HG03457 (cell line): ENCODE data around the gene CCP110.
A peak's percentile ranks its signal among the peaks of the same experiment; 100 is the strongest.

Experiments used
- ATAC-seq: cut with Tn5 transposase; IDR thresholded peaks from one replicate; pipeline ENCODE4 v1.9.1; 2021; ENCODE audit warnings: moderate number of reproducible peaks; ENCODE audit not compliant: unreplicated experiment

CCP110 gene

GRCh38 chr16:19506965-19507364 lies 16.8 kb upstream of the CCP110 start:
- no peak for ATAC-seq

- no peak for ATAC-seq
These were observed 15.9 kb upstream of the CCP110 start for GRCh38 chr16:19507867-19508266.

GRCh38 chr16:19512297-19512696 lies 11.4 kb upstream of the CCP110 start:
- ATAC-seq, result no peak

GRCh38 chr16:19513377-19514053 lies 10.2 kb upstream of the CCP110 start:
- no peak for ATAC-seq

GRCh38 chr16:19515757-19516156 lies 8.0 kb upstream of the CCP110 start:
- no peak for ATAC-seq

GRCh38 chr16:19517424-19518089 lies 6.2 kb upstream of the CCP110 start:
- ATAC-seq, result no peak

GRCh38 chr16:19518388-19518787 lies 5.4 kb upstream of the CCP110 start:
- no peak for ATAC-seq

- ATAC-seq, result no peak
These were observed 2.8 kb upstream of the CCP110 start for GRCh38 chr16:19520861-19521331.

- ATAC-seq, result peak; percentile 60
These were observed 2.0 kb upstream of the CCP110 start, which contains the start of gene GDE1 for GRCh38 chr16:19521471-19522396. Gene GDE1, minus strand, starts transcription at chr16:19522098. Its CDS starts 134 bp downstream, at chr16:19521964.

- no peak for ATAC-seq
These were observed 1.4 kb upstream of the CCP110 start for GRCh38 chr16:19522397-19522732.

- ATAC-seq, result no peak
These were observed 982 bp upstream of the CCP110 start for GRCh38 chr16:19522760-19523159.

GRCh38 chr16:19523184-19523558 lies 571 bp upstream of the CCP110 start:
- no peak for ATAC-seq

- no peak for ATAC-seq
These were observed 544 bp downstream of the CCP110 start for GRCh38 chr16:19524356-19524615.

GRCh38 chr16:19524616-19525384 lies 1.1 kb downstream of the CCP110 start:
- no peak for ATAC-seq

GRCh38 chr16:19525385-19525723 lies 1.6 kb downstream of the CCP110 start:
- no peak for ATAC-seq

- no peak for ATAC-seq
These were observed 3.4 kb downstream of the CCP110 start for GRCh38 chr16:19527161-19527560.

GRCh38 chr16:19528666-19529065 lies 4.9 kb downstream of the CCP110 start:
- ATAC-seq, result no peak

GRCh38 chr16:19532601-19533000 lies 8.9 kb downstream of the CCP110 start:
- no peak for ATAC-seq

- no peak for ATAC-seq
These were observed 16.7 kb downstream of the CCP110 start for GRCh38 chr16:19540241-19540970.

GRCh38 chr16:19542138-19542821 lies 18.5 kb downstream of the CCP110 start:
- no peak for ATAC-seq
